GM18517 (cell line): ENCODE results near the gene UCHL3.
A peak's percentile ranks its signal among the peaks of the same experiment; 100 is the strongest.
"Not testable (repeated sequence)": the region's sequence is repeated elsewhere in the genome, so short reads cannot be mapped to it uniquely, and the experiment has no call there.

ENCODE experiments used
- ATAC-seq: cut with Tn5 transposase; IDR thresholded peaks from one replicate; pipeline ENCODE4 v1.9.1; 2021; ENCODE audit warnings: mild to moderate bottlenecking, moderate library complexity; ENCODE audit not compliant: unreplicated experiment

Gene UCHL3

GRCh38 chr13:75545386-75545785 is 4.2 kb upstream of the UCHL3 start:
- not testable (repeated sequence) for ATAC-seq

- no peak for ATAC-seq
These were observed 1.7 kb upstream of the UCHL3 start for GRCh38 chr13:75547917-75548316.

- ATAC-seq, result peak; percentile 5
These were observed 572 bp downstream of the UCHL3 start for GRCh38 chr13:75550159-75550567.

DNA sequence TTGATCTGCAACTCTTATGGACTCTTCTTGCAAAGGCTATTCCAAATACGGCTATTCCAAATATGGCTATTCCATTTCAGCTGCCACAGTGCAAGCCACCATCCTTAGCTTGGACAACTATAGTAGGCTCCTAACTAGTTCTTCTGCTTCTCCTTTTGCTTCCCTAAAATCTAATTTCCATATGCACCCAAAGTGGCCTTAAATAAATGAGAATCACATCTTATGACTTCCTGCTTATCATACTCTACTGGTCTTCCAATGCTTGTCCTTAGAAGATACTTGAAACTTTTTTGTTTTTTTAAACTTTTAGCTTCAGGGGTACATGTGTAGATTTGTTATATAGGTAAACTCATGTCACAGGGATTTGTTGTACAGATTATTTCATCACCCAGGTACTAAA is 4.9 kb downstream of the UCHL3 start:
- no peak for ATAC-seq

DNA sequence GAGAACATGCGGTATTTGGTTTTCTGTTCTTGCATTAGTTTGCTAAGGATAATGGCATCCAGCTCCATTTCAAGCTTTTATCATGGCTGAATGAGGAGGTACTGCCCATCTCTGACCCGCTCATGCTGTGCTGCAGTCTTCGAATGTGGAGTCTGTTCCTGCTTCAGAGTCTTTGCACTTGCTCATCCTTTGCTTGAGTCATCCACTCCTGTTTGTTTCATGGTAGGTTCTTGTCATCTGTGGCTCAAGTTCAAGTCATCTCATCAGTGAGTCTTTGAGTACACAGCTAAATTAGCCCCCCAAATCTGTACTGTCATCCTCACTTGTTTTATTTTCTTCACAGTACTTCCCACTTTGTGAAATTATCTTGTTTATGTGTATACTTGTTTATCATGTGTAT is 5.4 kb downstream of the UCHL3 start:
- ATAC-seq, result no peak

DNA sequence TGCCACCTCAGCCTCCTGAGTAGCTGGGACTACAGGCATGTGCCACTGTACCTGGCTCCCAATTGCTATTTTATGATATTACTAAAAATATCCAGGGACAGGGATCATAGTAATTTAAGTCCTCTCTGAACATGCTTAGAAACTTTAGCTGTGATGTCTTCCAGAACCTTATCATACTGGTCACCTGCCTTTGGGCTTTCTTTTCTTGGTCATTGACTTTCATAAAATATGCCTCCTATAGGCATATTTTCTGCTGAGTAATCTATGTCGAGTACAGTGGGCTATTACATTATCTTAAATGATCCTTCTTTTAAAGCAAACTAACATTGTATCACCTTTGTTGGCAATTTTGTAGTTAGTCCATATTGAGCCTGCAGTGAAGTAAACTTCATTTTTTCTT is 6.2 kb downstream of the UCHL3 start:
- ATAC-seq, result no peak

DNA sequence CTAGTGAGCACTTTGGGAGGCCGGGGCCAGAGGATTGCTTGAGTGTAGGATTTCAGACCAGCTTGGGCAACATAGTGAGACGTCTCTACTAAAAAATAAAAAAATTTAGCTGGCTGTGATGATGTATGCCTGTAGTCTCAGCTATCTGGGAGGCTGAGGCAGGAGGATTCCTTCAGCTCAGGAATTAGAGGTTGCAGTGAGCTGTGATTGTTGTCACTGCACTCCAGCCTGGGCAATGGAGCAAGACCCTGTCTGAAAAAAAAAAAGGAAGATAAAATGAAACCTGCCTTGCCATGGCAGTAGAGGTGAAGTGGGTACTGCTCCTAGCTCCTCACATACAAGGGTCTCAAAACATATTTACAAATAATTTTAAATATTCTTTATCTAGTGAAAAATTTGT is 7.4 kb downstream of the UCHL3 start:
- no peak for ATAC-seq

- no peak for ATAC-seq
These were observed 8.7 kb downstream of the UCHL3 start for GRCh38 chr13:75558145-75558840.

GRCh38 chr13:75566658-75567057 is 17.1 kb downstream of the UCHL3 start:
- ATAC-seq, result no peak

DNA sequence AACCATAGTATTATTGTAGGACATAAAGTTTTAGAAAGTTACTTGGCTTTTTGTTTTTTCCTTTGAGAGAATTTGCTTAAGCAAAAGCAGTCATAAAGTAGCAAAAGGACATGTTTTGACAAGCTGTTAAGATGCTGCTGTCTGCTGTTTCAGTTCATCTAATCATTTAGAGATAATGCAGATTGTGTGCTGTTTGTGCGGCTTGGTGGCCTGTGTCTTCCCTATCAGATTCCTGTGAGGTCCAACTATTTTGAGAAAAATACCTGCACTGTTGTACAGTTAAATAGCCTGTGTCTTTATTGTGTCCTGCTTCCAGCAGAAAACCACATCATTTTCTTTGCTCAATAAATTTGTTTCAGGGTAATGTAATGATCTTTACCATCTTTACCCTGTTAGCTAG is 20.0 kb downstream of the UCHL3 start:
- ATAC-seq, result no peak

GRCh38 chr13:75579529-75579928 is 29.9 kb downstream of the UCHL3 start:
- peak; percentile 48 for ATAC-seq

DNA sequence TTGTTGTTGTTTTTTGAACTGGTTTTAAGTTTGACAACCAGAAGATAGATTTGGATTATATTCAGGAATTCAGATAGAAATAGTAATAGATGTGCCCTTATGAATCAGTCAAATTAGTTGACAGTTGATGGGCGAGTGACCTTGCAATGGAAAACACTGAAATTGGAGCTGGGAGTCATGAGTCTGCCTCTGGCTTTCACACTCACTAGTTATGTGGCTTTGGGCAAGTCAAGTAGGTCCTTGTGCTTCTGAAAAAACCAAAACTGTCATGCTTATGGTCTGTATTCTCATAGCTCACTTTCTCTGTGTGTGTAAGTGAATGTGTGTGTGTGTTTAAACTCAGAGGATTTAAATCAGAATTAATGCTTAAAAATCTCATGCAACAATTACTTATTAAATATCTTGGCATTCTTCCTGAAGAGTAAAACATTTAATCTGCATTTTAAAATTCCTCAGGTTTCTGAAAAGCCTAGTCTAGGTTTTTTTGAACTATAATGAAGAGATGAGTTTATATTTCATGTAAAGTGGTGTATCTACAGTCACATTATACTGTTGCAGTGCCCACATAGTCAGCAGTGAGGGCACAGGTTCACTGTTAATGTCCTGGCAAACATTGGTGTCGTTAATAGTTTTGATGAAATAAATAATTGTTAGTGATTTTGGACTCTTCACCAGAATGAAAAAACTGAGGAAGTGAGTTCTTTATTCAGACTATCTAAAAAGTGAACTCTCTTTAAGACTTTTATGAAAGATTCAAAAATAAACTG is 32.5 kb downstream of the UCHL3 start:
- no peak for ATAC-seq

GRCh38 chr13:75583091-75583490 is 33.5 kb downstream of the UCHL3 start:
- no peak for ATAC-seq

DNA sequence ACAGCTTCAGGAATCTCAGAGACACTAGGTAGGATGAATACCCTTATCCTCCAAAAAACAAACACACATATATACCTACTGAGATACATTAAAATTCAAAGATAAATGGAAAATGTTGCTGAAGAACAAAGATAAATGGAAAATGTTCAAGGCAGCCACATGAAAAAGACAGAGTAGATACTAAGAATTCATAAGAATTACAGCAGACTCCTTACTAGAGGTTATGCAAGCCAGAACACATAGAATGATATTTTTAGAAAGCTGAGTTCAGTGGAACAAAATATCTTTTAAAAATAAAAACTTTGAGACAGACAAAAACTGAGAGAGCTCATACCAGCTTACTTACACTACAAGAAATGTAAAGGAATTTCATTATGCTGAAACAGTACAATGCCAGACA is 35.6 kb downstream of the UCHL3 start:
- ATAC-seq, result no peak

DNA sequence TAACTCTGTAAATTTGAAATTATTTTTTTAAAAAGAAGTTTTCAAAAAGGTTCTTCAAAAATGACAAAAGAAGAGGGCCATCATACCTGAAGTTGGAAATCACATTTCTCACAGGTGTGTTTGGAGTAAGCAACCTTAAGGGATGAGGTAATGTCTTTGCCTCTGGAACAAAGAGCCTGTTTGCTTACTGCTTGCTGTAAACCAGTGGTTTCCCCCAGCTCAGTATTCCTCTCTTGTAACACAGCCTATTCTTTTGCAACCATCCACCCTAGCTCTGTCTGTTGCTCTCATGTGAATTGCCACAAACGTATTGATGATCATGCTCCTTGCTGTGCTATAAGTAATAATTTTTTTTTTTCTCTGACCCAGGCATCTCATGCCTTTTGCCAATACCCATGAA is 38.1 kb downstream of the UCHL3 start:
- no peak for ATAC-seq

DNA sequence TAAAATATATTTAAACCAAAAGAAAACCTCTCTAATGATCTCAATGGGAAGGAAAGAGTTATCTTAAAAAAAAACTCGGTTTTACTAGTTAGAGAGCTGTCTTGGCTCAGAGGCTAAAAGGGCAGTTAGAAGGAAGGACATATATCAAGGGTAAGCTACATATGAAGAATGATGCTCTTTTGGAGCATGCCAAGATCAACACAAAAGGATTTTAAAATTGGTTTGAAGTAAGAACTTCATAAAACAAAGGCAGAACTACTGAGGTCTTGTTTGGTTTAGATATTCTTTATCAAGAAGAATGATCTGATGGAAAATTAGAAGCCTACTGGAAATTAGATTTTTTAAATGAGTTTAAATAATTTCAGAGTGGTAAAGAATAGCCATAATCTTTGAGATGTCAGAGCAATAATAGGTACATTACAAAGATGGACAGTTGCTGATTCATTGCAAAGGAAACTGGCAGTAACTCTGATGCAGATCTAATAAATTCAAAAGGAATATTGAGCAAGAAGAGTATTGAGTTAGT is 47.1 kb downstream of the UCHL3 start:
- no peak for ATAC-seq

DNA sequence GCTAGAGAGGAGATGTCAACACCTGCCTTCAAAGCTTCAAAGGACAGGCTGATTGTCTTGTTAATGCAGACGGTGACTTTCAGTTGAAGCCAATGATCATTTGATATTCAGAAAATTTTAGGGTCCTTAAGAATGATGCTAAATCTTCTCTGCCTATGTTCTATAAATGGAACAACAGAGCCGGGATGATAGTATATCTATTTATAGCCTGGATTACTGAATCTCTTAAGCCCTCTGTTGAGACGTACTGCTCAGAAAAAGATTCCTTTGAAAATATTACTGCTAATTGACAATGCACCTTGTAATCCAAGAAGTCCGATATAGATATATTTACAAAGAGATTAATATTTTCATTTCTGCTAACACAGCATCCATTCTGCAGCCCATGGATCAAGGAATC is 50.8 kb downstream of the UCHL3 start:
- no peak for ATAC-seq

DNA sequence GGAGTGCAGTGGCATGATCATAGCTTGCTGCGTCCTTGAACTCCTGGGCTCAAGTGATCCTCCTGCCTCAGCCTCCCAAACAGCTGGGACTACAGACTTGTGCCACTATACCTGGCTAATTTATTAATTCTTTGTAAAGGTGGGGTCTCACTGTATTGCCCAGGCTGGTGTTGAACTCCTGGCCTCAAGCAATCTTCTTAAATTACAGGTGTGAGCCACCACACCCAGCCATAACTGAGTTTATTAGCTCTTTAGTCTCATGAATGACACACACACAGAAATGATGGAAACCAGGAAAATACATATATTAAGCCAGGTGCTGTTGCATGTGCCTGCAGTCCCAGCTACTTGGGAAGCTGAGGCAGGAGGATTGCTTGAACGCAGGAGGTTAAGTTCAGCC is 53.4 kb downstream of the UCHL3 start:
- no peak for ATAC-seq

GRCh38 chr13:75607447-75607846 is 57.9 kb downstream of the UCHL3 start:
- no peak for ATAC-seq

DNA sequence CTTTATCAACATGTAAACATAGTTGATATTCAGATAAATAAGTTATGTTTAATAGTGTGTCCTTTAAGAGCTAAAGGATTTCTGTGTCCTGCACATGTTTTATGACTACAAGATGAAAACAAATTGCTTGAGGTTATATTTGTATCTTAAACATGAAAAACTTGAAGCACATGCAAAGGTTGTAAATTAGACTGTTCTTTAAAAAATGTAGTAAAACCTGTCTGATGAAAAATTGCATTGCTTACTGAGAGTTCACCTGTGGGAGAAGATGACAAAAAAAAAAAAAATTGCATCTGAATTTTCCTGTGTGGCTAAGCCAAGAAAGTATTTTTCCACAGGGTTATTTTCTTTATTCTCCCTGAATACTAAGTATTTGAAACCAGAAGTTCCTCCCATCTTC is 60.9 kb downstream of the UCHL3 start:
- ATAC-seq, result no peak

DNA sequence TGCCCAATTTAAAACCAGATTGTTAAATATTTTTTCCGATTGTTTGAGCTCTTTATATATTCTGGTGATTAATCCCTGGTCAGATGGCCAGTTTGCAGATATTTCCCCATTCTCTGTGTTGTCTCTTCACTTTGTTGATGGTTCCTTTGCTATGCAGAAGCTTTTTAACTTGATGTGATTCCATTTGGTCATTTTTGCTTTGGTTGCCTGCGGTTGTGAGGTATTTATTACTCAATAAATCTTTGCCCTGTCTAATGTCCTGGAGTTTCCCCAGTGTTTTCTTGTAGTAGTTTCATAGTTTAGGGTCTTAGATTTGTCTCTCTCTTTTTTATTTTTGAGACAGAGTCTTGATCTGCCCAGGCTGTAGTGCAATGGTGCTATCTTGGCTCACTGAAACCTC is 62.8 kb downstream of the UCHL3 start:
- no peak for ATAC-seq

GRCh38 chr13:75617230-75617629 is 67.6 kb downstream of the UCHL3 start:
- no peak for ATAC-seq
